Omental fat pad (tissue), 4 donors: Measurements from ENCODE around the gene UPK1A. TPM values are rescaled to one million over a fixed set of nuclear protein-coding genes. Genes with fewer than 3 reads are reported as not detected.
"Not testable (repeated sequence)": the region's sequence is repeated elsewhere in the genome, so short reads cannot be mapped to it uniquely, and the experiment has no call there.

Experiments used
- ATAC-seq: fragments of 150-250 bp; one replicate; pipeline ENCODE4 v1.9.1; 2016; ENCODE audit warnings: mild to moderate bottlenecking, moderate library complexity; ENCODE audit not compliant: low FRiP score
- DNase-seq: peaks from one replicate; pipeline ENCODE4 v3.0.0-alpha.2; 2019; ENCODE audit warnings: low spot score
- CTCF ChIP-seq, 3 donors: fragments of 450-650 bp; IDR thresholded peaks; one replicate each; pipeline ENCODE4 v1.5.1; 2016 to 2017; ENCODE audit warnings: antibody characterized with exemption in 3 of 3, mild to moderate bottlenecking in 3 of 3, moderate library complexity in 2 of 3
- total RNA-seq, 4 donors: library from RNA; depleted of rRNA; stranded (reverse); fragments of >200 nt; gene quantifications; one replicate each; pipeline ENCODE4 v1.1.0, GENCODE V29; 2016

The UPK1A gene
- total RNA-seq, 4 donors from 2014 or later = 0.44 TPM; not detected in 3

GRCh38 chr19:35650581-35650980 is 15.7 kb upstream of the UPK1A start:
- no peak for DNase-seq
- ATAC-seq = no peak
- no peak for TF ChIP-seq CTCF (IDR thresholded peaks at IDR 0.05)

- DNase-seq, ATAC-seq: not testable (repeated sequence)
These were observed 11.5 kb upstream of the UPK1A start for GRCh38 chr19:35654828-35655227.

DNA sequence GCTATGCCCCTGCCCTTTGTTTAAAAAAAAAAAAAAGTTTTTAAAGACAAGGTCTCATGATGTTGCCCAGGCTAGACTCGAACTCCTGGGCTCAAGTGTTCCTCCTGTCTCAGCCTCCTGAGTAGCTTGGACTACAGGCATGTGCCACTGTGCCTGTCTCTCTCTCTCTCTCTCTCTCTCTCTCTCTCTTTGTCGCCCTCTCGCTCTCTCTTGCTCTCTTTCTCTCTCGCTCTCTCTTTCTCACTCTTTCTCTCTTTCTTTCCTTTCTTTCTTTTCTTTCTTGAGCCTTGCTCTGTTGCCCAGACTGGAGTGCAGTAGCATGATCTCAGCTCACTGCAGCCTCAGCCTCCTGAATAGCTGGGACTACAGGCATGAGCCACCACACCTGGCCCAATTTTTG is 10.7 kb upstream of the UPK1A start:
- TF ChIP-seq CTCF (IDR thresholded peaks at IDR 0.05) = no peak
- DNase-seq (no peak), ATAC-seq (no peak)

DNA sequence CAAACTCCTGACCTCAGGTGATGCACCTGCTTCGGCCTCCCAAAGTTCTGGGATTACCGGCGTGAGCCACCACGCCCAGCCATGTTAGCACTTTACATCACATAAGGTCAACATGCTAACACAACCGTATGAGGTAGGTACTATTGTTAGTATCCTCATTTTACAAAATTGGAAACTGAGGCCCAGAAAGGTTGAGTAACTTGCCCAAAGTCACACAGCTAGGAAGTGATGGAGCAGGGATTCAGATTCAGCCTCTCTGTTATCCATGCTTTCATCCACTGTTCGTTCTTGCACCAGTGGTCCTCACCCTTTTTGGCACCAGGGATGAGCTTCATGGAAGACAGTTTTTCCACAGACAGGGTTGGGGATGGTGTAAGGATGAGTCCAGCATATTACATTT is 9.6 kb upstream of the UPK1A start:
- ATAC-seq (no peak), DNase-seq (no peak)
- no peak for TF ChIP-seq CTCF (IDR thresholded peaks at IDR 0.05)

DNA sequence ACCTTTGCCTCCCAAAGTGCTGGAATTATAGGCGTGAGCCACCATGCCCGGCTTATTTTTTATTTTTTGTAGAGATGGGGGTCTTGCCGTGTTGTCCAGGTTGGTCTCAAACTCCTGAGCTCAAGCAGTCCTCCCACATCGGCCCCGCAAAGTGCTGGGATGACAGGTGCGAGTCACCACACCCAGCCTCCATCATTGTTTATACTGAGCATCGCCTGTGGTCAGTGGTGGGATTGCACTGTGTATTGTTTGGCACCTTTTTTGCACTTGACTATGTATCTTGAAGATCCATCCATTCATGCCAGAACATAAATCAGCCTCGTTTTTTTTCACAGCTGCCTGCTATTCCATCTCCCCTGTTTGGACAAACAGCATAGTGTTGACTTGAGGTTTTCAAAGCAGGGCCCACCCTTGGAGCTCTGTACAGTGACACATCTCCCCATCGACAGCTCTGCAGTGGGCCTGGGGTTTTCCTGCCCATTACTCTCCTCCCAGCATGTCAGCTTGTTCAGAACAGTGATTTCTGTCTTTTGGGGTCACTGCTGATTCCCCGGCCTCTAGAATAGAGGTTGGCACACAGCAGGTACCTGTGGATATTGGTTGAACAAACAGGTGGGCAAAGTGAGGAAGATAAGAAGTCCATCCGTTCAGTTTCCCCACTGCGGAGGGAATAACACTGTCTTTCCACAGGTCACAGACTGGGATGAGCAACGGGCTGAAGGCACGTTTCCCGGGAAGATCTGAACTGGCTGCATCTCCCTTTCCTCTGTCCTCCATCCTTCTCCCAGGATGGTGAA is 8.2 kb upstream of the UPK1A start:
- ATAC-seq (no peak), DNase-seq (no peak)
- no peak for TF ChIP-seq CTCF (IDR thresholded peaks at IDR 0.05)

DNA sequence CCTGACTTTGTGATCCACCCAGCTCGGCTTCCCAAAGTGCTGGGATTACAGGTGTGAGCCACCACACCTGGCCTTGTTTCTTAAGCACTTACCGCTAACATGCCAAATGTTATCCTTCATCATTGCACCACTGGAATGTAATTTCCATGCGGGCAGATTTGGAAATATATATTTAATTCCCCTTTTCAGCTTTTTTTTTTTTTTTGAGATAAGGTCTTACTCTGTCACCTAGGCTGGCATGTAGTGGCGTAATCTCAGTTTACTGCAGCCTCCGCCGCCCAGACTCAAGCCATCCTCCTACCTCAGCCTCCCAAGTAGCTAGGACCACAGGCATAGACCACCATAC is 4.3 kb upstream of the UPK1A start:
- ATAC-seq = no peak
- DNase-seq = no peak
- no peak for TF ChIP-seq CTCF (IDR thresholded peaks at IDR 0.05)

DNA sequence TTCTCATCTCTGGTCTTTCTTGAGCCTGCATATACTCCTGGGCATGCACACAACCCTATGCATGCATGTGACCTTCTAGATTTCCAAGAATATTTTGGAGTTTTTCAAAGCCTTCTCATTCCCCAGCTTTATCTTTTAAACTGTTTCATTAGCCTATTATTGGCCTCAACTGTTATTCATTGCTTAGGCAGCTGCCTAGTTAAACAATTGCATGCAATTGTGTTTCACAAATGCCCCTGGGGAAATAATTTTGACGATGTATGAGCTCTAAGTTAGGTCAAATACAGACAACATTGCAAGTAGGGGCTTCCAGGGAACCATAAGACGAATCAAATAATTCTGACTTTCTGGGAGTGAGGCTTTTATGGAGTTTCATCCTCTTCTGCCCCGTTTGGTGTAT is 2.3 kb upstream of the UPK1A start:
- ATAC-seq = no peak
- TF ChIP-seq CTCF (IDR thresholded peaks at IDR 0.05) = no peak

More for the DNA sequence above, 2.3 kb upstream of the UPK1A start:
- no peak for DNase-seq
